C1 segment of cervical spinal cord (tissue), 14 donors: ENCODE measurements around the gene CDC42BPA.
"Not testable (repeated sequence)": the region's sequence is repeated elsewhere in the genome, so short reads cannot be mapped to it uniquely, and the experiment has no call there.

ENCODE experiments used
- DNase-seq, 14 donors: peaks; one replicate each; lab custom pipeline; 2025; lab: John Stamatoyannopoulos, UW

CDC42BPA gene

GRCh38 chr1:227311389-227312001 is 6.8 kb downstream of the CDC42BPA start:
- no peak for DNase-seq

- no peak for DNase-seq
These were observed 9.6 kb downstream of the CDC42BPA start for GRCh38 chr1:227308367-227309336.

GRCh38 chr1:227306689-227307088 is 11.6 kb downstream of the CDC42BPA start:
- DNase-seq = no peak

GRCh38 chr1:227305894-227306626 is 12.2 kb downstream of the CDC42BPA start:
- no peak for DNase-seq

GRCh38 chr1:227304665-227305064 is 13.6 kb downstream of the CDC42BPA start:
- DNase-seq = no peak

GRCh38 chr1:227303662-227304061 is 14.6 kb downstream of the CDC42BPA start:
- DNase-seq = no peak

GRCh38 chr1:227300682-227301081 is 17.6 kb downstream of the CDC42BPA start:
- no peak for DNase-seq

GRCh38 chr1:227299688-227300087 is 18.6 kb downstream of the CDC42BPA start:
- no peak for DNase-seq

- DNase-seq = no peak
These were observed 19.1 kb downstream of the CDC42BPA start for GRCh38 chr1:227299241-227299627.

GRCh38 chr1:227298512-227299240 is 19.6 kb downstream of the CDC42BPA start:
- DNase-seq = no peak

GRCh38 chr1:227297073-227297793 is 21.1 kb downstream of the CDC42BPA start:
- no peak for DNase-seq

- DNase-seq = no peak
These were observed 22.7 kb downstream of the CDC42BPA start for GRCh38 chr1:227295609-227296008.

- DNase-seq = no peak
These were observed 32.5 kb downstream of the CDC42BPA start for GRCh38 chr1:227285745-227286144.

- no peak for DNase-seq
These were observed 36.9 kb downstream of the CDC42BPA start for GRCh38 chr1:227281371-227281770.

- no peak for DNase-seq
These were observed 37.5 kb downstream of the CDC42BPA start for GRCh38 chr1:227280836-227281235.

- not testable (repeated sequence) for DNase-seq
These were observed 42.1 kb downstream of the CDC42BPA start for GRCh38 chr1:227276156-227276693.

GRCh38 chr1:227273557-227273956 is 44.7 kb downstream of the CDC42BPA start:
- no peak for DNase-seq

GRCh38 chr1:227272428-227272827 is 45.9 kb downstream of the CDC42BPA start:
- no peak for DNase-seq

- DNase-seq = no peak
These were observed 47.7 kb downstream of the CDC42BPA start for GRCh38 chr1:227270554-227270953.

GRCh38 chr1:227268943-227269342 is 49.3 kb downstream of the CDC42BPA start:
- no peak for DNase-seq

- no peak for DNase-seq
These were observed 52.4 kb downstream of the CDC42BPA start for GRCh38 chr1:227265891-227266290.
